Stimulated activated CD8-positive, alpha-beta memory T cell treated with anti-CD3 and anti-CD28 coated beads, Interleukin-4, amount 100 ng/mL, for 1 hour (primary cell): Measurements from ENCODE around the gene TUBB4A.

Source experiments
- DNase-seq, 2 donors: peaks; one replicate each; pipeline ENCODE4 v3.0.0-alpha.2; 2020; ENCODE audit warnings: low read depth in 2 of 2, low spot score in 1 of 2

The TUBB4A gene

GRCh38 chr19:6470173-6470572 lies 31.9 kb downstream of the TUBB4A start:
- DNase-seq: no peak

- DNase-seq: no peak
Observed at GRCh38 chr19:6467384-6467783, 34.7 kb downstream of the TUBB4A start.

GRCh38 chr19:6466526-6467248 lies 35.4 kb downstream of the TUBB4A start:
- no peak for DNase-seq

- no peak for DNase-seq
Observed at GRCh38 chr19:6465663-6466062, 36.4 kb downstream of the TUBB4A start.

- DNase-seq: no peak
Observed at GRCh38 chr19:6465006-6465405, 37.1 kb downstream of the TUBB4A start.

GRCh38 chr19:6464070-6464873 lies 37.8 kb downstream of the TUBB4A start, which contains the start of gene CRB3:
Gene CRB3 (plus strand): TSS chr19:6464271. CDS start chr19:6464702, 431 bp downstream.
- DNase-seq: peak in 1 of 2 donors; percentile 39

GRCh38 chr19:6460099-6460884 lies 41.8 kb downstream of the TUBB4A start:
- DNase-seq: peak; percentile 93 to 95

- DNase-seq: peak in 1 of 2 donors; percentile 27
Observed at GRCh38 chr19:6459262-6460098, 42.6 kb downstream of the TUBB4A start, which contains the start of gene SLC25A23. Gene SLC25A23 (minus strand): TSS chr19:6459792. CDS start chr19:6459628, 164 bp downstream.

GRCh38 chr19:6458695-6459261 lies 43.3 kb downstream of the TUBB4A start:
- DNase-seq: no peak

- no peak for DNase-seq
Observed at GRCh38 chr19:6457958-6458694, 44.0 kb downstream of the TUBB4A start.

GRCh38 chr19:6455924-6456323 lies 46.2 kb downstream of the TUBB4A start:
- DNase-seq: no peak

- no peak for DNase-seq
Observed at GRCh38 chr19:6453951-6454565, 48.1 kb downstream of the TUBB4A start.

GRCh38 chr19:6452899-6453298 lies 49.2 kb downstream of the TUBB4A start:
- DNase-seq: no peak

- DNase-seq: no peak
Observed at GRCh38 chr19:6452223-6452614, 49.9 kb downstream of the TUBB4A start.

- DNase-seq: no peak
Observed at GRCh38 chr19:6451583-6452222, 50.4 kb downstream of the TUBB4A start.

GRCh38 chr19:6450166-6450565 lies 51.9 kb downstream of the TUBB4A start:
- DNase-seq: no peak

- no peak for DNase-seq
Observed at GRCh38 chr19:6448045-6448444, 54.1 kb downstream of the TUBB4A start.

GRCh38 chr19:6446452-6446851 lies 55.7 kb downstream of the TUBB4A start:
- no peak for DNase-seq
